Endometrium (tissue), 2 donors: ENCODE data around the gene PCDHGA12.
"Not testable (repeated sequence)": the region's sequence is repeated elsewhere in the genome, so short reads cannot be mapped to it uniquely, and the experiment has no call there.

Source experiments
- FAIRE-seq: peaks from 2 replicates; lab custom pipeline; 2012; peaks lifted over from hg19 to GRCh38; lab: Jason Lieb, UNC
- donor health status: control.
- donor health status: control.

PCDHGA12 gene

GRCh38 chr5:141407790-141408505, 22.4 kb upstream of the PCDHGA12 start, which contains the start of gene PCDHGB6:
Gene PCDHGB6 (plus strand): TSS chr5:141408021. CDS start chr5:141408203, 182 bp downstream.
- not testable (repeated sequence) for FAIRE-seq

DNA sequence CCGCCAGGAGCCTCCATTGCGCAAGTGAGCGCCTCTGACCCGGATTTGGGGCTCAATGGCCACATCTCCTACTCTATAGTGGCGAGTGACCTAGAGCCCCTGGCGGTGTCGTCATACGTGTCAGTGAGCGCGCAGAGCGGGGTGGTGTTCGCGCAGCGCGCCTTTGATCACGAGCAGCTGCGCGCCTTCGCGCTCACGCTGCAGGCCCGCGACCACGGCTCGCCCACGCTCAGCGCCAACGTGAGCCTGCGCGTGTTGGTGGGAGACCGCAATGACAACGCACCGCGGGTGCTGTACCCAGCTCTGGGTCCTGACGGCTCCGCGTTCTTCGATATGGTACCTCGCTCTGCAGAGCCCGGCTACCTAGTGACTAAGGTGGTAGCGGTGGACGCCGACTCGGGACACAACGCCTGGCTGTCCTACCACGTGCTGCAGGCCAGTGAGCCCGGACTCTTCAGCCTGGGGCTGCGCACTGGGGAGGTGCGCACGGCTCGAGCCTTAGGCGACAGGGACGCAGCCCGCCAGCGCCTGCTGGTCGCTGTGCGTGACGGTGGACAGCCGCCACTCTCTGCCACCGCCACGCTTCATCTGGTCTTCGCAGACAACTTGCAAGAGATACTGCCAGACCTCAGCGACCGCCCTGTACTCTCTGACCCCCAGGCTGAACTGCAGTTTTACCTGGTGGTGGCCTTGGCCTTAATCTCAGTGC, 20.6 kb upstream of the PCDHGA12 start:
- FAIRE-seq, result no peak

GRCh38 chr5:141411575-141411974, 18.7 kb upstream of the PCDHGA12 start:
- FAIRE-seq, result no peak

GRCh38 chr5:141412854-141413539, 17.3 kb upstream of the PCDHGA12 start, which contains the start of gene PCDHGA10:
Gene PCDHGA10 (plus strand): TSS chr5:141412987. CDS start chr5:141413176, 189 bp downstream.
- no peak for FAIRE-seq

DNA sequence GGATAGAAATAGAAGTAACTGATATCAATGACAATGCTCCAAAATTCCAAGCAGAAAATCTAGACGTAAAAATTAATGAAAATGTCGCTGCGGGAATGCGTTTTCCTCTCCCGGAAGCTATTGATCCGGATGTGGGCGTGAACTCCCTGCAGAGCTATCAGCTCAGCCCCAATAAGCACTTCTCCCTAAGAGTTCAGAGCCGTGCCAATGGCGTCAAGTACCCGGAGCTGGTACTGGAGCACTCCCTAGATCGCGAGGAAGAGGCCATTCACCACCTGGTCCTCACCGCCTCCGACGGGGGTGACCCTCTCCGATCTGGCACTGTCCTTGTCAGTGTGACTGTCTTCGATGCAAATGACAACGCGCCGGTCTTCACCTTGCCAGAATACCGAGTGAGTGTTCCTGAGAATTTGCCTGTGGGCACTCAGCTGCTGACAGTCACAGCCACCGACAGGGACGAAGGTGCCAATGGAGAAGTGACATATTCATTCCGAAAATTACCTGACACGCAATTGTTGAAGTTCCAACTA, 16.7 kb upstream of the PCDHGA12 start:
- FAIRE-seq, result no peak

- not testable (repeated sequence) for FAIRE-seq
Observed at GRCh38 chr5:141414548-141415274, 15.6 kb upstream of the PCDHGA12 start.

- not testable (repeated sequence) for FAIRE-seq
Observed at GRCh38 chr5:141415275-141415618, 15.1 kb upstream of the PCDHGA12 start.

DNA sequence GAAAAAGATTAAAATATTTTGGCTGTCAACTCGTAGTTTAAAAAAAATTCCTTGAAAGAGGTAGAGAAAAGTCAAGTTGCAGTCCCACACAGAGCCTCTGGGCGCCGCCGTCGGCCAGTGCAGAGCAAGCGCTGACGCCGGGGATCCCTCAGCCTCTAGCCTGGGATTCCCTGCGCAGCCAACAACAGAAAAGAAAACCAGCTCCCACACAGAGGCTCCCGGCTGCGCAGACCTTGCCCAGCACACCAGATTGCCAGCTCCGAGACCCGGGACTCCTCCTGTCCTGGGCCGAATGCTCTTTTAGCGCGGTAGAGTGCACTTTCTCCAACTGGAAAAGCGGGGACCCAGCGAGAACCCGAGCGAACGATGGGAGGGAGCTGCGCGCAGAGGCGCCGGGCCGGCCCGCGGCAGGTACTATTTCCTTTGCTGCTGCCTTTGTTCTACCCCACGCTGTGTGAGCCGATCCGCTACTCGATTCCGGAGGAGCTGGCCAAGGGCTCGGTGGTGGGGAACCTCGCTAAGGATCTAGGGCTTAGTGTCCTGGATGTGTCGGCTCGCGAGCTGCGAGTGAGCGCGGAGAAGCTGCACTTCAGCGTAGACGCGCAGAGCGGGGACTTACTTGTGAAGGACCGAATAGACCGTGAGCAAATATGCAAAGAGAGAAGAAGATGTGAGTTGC, 12.7 kb upstream of the PCDHGA12 start, which contains the start of gene PCDHGB7:
PCDHGB7 (plus strand) TSS at position 184 of the 679 bp plus-strand sequence; CDS start at position 367, 183 bp downstream.
- not testable (repeated sequence) for FAIRE-seq

DNA sequence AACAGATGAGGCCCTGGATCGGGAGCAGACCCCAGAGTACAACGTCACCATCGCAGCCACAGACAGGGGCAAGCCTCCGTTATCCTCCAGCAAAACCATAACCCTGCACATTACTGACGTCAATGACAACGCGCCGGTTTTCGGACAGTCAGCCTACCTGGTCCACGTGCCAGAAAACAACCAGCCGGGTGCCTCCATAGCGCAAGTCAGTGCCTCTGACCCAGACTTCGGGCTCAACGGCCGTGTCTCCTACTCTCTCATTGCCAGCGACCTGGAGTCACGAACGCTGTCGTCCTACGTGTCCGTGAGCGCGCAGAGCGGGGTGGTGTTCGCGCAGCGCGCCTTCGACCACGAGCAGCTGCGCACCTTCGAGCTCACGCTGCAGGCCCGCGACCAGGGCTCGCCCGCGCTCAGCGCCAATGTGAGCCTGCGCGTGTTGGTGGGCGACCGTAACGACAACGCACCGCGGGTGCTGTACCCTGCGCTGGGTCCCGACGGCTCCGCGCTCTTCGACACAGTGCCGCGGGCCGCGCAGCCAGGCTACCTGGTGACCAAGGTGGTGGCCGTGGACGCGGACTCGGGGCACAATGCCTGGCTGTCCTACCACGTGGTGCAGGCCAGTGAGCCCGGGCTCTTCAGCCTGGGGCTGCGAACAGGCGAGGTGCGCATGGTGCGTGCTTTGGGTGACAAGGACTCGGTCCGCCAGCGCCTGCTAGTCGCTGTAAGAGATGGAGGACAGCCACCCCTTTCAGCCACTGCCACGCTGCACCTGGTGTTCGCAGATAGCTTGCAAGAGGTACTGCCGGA, 11.0 kb upstream of the PCDHGA12 start:
- FAIRE-seq, result no peak

DNA sequence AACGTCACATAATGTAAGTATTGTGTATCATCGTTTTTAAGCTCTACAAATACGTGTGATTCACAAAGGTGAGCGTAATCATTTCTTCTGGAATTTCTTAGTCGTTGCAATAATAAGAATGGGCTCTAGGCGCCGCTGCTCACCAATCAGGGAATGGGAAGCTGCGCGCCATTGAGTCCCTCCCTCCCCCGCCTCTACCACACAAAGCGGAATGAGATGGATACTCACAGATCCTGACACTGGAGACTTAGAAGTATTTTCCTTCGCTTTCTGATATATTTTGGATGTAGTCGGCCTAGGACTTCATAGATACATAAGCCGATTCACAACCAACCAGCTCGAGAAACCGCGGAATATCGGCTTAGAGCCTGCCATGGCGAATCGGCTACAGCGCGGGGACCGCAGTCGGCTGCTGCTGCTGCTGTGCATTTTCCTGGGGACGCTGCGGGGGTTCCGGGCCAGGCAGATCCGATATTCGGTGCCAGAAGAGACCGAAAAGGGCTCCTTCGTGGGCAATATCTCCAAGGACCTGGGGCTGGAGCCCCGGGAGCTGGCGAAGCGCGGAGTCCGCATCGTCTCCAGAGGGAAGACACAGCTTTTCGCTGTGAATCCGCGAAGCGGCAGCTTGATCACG, 9.3 kb upstream of the PCDHGA12 start, which contains the start of gene PCDHGA11:
PCDHGA11 (plus strand) TSS at position 197 of the 634 bp plus-strand sequence; CDS start at position 374, 177 bp downstream.
- no peak for FAIRE-seq

GRCh38 chr5:141421489-141421855, 8.8 kb upstream of the PCDHGA12 start:
- no peak for FAIRE-seq

GRCh38 chr5:141422742-141423291, 7.5 kb upstream of the PCDHGA12 start:
- FAIRE-seq, result no peak

- FAIRE-seq, result no peak
Observed at GRCh38 chr5:141427783-141428426, 2.4 kb upstream of the PCDHGA12 start.

- FAIRE-seq, result no peak
Observed at GRCh38 chr5:141431286-141431685, 979 bp downstream of the PCDHGA12 start.

DNA sequence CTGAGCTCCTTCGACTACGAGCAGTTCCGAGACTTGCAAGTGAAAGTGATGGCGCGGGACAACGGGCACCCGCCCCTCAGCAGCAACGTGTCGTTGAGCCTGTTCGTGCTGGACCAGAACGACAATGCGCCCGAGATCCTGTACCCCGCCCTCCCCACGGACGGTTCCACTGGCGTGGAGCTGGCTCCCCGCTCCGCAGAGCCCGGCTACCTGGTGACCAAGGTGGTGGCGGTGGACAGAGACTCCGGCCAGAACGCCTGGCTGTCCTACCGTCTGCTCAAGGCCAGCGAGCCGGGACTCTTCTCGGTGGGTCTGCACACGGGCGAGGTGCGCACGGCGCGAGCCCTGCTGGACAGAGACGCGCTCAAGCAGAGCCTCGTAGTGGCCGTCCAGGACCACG, 2.0 kb downstream of the PCDHGA12 start:
- not testable (repeated sequence) for FAIRE-seq

- not testable (repeated sequence) for FAIRE-seq
Observed at GRCh38 chr5:141432726-141433125, 2.4 kb downstream of the PCDHGA12 start.

GRCh38 chr5:141434006-141434405, 3.7 kb downstream of the PCDHGA12 start:
- no peak for FAIRE-seq

DNA sequence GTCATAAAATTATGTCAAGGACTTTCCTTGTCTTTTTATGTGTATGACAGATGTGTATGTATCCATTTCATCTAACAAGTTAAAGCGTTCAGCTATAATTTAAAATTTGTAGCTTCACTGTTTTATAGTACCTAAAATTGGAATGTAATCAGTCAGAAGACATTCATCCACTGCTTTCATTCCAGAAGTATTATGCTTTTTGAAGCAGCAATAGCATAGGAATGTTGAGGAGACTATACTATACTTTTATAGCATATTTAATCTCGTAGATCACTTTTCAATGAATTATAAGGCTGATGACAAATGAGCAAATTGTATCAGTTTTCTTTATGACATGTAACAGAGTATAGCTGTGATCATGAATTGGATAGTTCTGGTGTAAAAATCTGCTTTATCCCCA, 6.9 kb downstream of the PCDHGA12 start:
- FAIRE-seq, result no peak
